Muscle of leg (tissue), 11 donors: ENCODE results near the gene ENDOV. TPM values are rescaled to one million over a fixed set of nuclear protein-coding genes. Genes with fewer than 3 reads are reported as not detected.

ENCODE experiments used
- DNase-seq: peaks from one replicate; pipeline ENCODE4 v3.0.0; 2013
- H3K27ac ChIP-seq: one replicate; pipeline ENCODE4 v1.5.1; 2013; ENCODE audit warnings: mild to moderate bottlenecking, low read length, control low read depth
- H3K27me3 ChIP-seq: one replicate; pipeline ENCODE4 v1.6.1; 2013; ENCODE audit warnings: low read length; ENCODE audit not compliant: control insufficient read depth, insufficient read depth
- H3K36me3 ChIP-seq: one replicate; pipeline ENCODE4 v1.6.1; 2013; ENCODE audit warnings: low read length; ENCODE audit not compliant: control insufficient read depth, insufficient read depth
- H3K4me1 ChIP-seq: one replicate; pipeline ENCODE4 v1.6.1; 2013; ENCODE audit warnings: low read length; ENCODE audit not compliant: control insufficient read depth, insufficient read depth
- H3K4me3 ChIP-seq: one replicate; pipeline ENCODE4 v1.5.1; 2013; ENCODE audit warnings: low read length, control low read depth
- H3K9me3 ChIP-seq: replicated peaks from 2 replicates; pipeline ENCODE4 v1.6.1; 2013; ENCODE audit warnings: low read depth, low read length; ENCODE audit not compliant: control insufficient read depth
- WGBS: methylation state at CpG from one replicate; pipeline ENCODE4 v1.1.5; 2013; ENCODE audit warnings: missing lambda C conversion rate; ENCODE audit not compliant: insufficient coverage; 5-methylcytosine and 5-hydroxymethylcytosine counted together
- polyA plus RNA-seq, 8 donors: library from polyadenylated mRNA; unstranded; fragments of 120-200 nt; gene quantifications; one replicate each; pipeline versions ENCODE4 v1.2.1 to v1.2.3, GENCODE V29; 2013; ENCODE audit warnings: inconsistent platforms in 1 of 8, low replicate concordance in 1 of 8; ENCODE audit not compliant: insufficient read length in 8 of 8, insufficient read depth in 1 of 8
- total RNA-seq: library from RNA; stranded (reverse); fragments of 120-200 nt; gene quantifications from one replicate; pipeline ENCODE4 v1.2.4, GENCODE V29; 2013

The ENDOV gene
- total and polyA plus RNA-seq, 9 donors, result 11.3 to 23.8 (median 19.6) TPM

DNA sequence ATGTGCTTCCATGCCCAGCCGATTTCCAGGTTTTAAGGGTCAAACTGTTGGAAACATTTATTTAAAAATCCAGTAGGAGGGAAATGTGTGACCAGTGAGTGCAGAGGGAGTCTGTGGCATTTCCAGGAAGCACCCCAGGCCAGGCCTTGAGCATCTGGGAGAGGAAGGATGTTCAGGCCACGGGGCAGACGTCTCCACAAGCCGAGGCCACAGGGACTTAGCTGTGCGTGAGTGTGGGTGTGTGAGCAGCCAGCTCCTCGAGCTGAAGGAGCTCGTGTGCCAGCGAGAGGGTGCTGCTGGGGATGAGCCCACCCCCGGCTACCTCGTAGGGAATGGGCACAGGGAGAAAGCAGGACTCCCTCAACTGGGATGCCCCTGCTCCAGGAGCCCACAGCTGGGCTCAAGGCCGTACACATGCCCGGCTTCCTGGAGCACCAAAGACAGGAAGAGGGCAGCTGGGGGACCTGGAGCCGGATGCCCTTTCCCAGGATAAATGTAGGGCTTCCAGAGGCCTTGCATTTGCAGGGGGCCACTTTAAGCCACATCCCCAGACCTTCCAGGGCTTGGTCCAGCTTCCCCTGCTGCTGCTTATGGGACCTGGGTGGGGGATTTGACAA, 48.9 kb downstream of the ENDOV start:
- peaks cover 59% of the 10 kb centered on the region for H3K4me1 ChIP-seq
- no peaks in the 10 kb centered on the region for H3K9me3 ChIP-seq
- no peak overlapping the region for H3K4me3 ChIP-seq
- H3K27me3 ChIP-seq, result peaks cover 29% of the 10 kb centered on the region
- DNase-seq, result no peak
- H3K36me3 ChIP-seq, result no peaks in the 10 kb centered on the region
- WGBS, result 67% methylated on average over 12 of the region's 13 CpGs
- H3K27ac ChIP-seq, result no peak overlapping the region

DNA sequence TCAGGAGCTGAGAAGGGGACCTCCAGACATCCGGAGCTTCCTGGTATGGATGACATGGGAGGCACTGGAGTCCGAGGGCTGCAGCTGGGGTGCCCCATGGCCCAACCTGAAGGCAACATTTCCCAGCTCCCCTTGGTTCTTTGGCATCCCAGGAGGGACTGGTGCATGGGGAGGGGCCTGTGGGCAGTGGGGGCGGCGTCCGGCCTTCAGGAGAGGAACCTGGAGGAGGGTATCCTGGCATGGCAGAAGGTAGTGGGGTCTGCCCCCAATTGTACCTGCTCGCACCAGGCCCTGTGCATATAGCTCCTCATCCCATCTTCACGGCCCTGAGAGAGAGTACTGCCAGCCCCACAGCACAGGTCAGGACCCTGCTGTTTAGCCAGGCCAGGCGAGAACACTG, 49.5 kb downstream of the ENDOV start:
- Histone ChIP-seq H3K36me3 (no peaks in the 10 kb centered on the region), H3K4me3 (no peak overlapping the region), H3K27ac (no peak overlapping the region), H3K27me3 (peaks cover 34% of the 10 kb centered on the region), H3K9me3 (no peaks in the 10 kb centered on the region), H3K4me1 (peaks cover 57% of the 10 kb centered on the region)
- DNase-seq, result no peak
- WGBS, result 81% methylated on average over 7 of the region's 8 CpGs

DNA sequence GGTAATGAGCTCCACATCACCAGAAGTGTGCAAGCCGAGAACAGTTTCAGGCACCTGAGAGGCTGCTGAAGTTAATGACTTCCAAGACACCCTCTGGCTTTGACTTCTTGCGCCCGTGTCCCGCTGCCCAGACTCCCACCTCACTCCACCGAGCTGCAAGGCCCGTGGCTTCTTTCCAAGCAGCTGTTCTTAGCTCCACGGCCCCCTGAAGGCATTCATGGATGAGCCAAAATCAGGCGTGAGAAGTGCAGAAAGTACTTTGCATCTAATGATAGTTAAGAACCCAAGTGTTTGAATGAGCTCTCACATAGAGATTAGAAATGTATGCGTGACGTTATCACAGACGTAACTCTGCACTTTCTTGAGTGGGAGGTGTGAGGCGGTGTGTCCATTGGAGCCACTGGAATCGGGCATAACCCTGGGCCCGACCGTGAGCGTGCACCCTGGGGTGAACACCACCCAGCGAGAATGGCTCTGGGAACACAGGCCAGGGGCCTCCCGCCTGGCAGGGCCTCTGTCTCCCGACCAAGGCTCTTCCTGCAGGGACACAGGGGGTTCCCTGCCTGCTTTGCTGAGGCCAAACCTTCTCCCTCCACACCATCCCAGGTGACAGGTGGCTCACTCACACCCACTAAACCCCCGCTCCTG, 50.5 kb downstream of the ENDOV start:
- Histone ChIP-seq H3K4me3 (no peak overlapping the region), H3K27ac (no peak overlapping the region), H3K27me3 (peaks cover 44% of the 10 kb centered on the region), H3K36me3 (no peaks in the 10 kb centered on the region), H3K4me1 (peaks cover 51% of the 10 kb centered on the region), H3K9me3 (no peaks in the 10 kb centered on the region)
- peak; percentile 78 for DNase-seq
- 49% methylated on average over 17 of the region's 20 CpGs for WGBS

DNA sequence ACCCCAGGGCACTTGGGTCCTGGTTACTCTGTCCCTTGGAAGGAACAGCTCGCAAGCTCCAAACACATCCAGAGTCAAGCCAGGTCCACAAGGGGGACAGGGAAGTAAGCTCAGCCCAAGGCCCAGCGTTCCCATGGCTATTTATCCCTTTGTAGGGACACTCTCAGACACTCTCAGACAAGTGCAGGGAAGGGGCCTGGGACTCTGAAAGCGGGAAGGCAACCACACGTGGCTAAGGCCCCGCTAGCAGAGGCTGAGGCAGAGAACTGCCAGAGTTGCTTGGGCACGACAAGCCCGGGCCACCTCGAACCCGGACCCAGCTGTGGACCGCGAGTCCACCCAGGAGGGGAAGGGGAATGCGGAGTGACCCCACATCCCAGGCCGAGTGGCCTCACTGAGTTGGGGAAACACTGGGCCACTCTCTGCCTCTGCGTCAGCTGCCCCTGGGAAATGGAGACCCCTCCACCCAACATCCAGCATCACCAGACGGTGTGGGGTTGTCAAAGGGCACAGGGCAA, 51.3 kb downstream of the ENDOV start:
- 72% methylated on average over 11 of the region's 15 CpGs for WGBS
- Histone ChIP-seq H3K4me1 (peaks cover 44% of the 10 kb centered on the region), H3K27me3 (peaks cover 51% of the 10 kb centered on the region), H3K36me3 (no peaks in the 10 kb centered on the region), H3K9me3 (no peaks in the 10 kb centered on the region), H3K27ac (no peak overlapping the region), H3K4me3 (no peak overlapping the region)
- DNase-seq, result no peak

DNA sequence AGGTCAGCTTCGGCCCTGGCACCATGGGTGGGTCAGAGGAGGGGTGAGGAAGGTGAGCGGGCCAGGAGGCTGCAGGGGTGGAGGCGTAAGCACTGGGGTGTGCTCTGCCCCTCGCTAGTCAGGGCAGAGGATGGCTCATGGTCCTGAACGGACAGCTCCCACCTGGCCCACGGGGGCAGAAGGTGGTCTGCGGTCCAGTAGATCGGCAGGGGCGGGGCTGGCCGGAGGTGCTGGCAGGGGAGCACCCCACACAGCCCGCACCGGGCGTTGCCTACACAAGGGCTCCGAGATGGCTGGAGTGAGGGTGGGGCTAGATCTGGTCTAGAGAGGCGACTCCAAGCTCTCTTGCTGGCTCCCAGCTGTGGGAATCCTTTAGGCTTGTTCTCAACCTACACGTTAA, 53.3 kb downstream of the ENDOV start:
- no peak for DNase-seq

DNA sequence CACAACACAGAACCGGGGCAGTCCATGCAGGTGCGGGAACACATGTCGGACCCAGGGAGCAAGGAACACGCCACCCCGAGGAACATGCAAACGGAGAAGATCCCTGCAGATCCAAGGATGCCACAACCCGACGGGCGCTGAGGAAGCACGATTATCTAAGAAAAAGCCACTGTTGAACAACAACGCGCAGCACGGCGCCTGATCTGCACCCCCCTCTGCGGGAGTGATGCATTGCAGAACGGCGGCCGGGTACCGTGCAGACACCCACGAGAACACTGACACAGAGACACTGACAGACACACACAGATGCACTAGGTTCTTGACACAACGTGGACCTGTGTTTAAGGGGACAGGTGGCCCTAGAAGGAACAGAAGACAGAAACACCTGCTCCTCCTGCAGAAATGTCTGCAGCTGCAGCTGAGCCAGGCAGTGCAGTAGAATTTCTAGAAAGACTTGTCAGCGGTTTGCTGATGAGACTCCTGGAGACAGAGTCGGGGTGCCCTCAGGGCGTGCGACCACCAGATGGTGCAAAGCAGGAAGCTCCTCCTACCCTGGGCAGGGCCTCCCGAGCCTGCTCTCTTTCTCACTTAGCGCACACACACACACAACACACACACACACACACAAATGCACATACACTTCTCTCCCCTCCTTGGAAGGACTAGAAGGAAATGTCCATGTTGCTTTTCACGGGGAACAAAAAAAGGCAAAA, 54.0 kb downstream of the ENDOV start:
- 69% methylated on average over 26 of the region's 28 CpGs for WGBS
- Histone ChIP-seq H3K4me1 (peaks cover 32% of the 10 kb centered on the region), H3K9me3 (no peaks in the 10 kb centered on the region), H3K36me3 (no peaks in the 10 kb centered on the region), H3K27me3 (peaks cover 73% of the 10 kb centered on the region), H3K4me3 (no peak overlapping the region), H3K27ac (no peak overlapping the region)
- DNase-seq, result no peak

More for the DNA sequence above, 53.3 kb downstream of the ENDOV start:
- H3K9me3 ChIP-seq, result no peaks in the 10 kb centered on the region
- peaks cover 33% of the 10 kb centered on the region for H3K4me1 ChIP-seq
- H3K4me3 ChIP-seq, result no peak overlapping the region
- peaks cover 68% of the 10 kb centered on the region for H3K27me3 ChIP-seq
- WGBS, result 12% methylated on average over 10 of the region's 16 CpGs
- no peaks in the 10 kb centered on the region for H3K36me3 ChIP-seq
- no peak overlapping the region for H3K27ac ChIP-seq

DNA sequence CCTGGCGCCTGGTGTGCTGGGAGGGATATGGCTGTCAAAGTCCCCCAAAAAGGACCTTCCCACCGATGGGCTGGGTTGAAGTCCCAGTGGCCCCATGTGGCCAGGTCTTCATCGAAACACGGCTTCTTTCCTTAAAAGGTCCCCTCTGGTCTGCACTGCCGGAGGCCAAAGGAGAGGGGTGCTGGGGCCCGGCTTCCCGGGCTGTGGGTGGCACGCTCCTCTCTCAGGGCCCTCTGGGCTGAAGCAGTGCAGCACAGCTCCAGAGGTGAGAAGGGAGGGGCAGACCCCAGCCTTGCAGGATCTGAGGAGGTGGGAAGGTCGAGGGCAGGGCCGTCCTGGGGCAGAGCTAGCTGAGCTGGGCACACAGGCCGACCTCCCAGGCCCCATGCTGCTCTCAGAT, 54.7 kb downstream of the ENDOV start:
- DNase-seq, result no peak
- Histone ChIP-seq H3K4me1 (peaks cover 29% of the 10 kb centered on the region), H3K4me3 (no peak overlapping the region), H3K36me3 (no peaks in the 10 kb centered on the region), H3K27me3 (peaks cover 80% of the 10 kb centered on the region), H3K9me3 (no peaks in the 10 kb centered on the region), H3K27ac (no peak overlapping the region)
- WGBS, result 71% methylated on average over 11 of the region's 11 CpGs

DNA sequence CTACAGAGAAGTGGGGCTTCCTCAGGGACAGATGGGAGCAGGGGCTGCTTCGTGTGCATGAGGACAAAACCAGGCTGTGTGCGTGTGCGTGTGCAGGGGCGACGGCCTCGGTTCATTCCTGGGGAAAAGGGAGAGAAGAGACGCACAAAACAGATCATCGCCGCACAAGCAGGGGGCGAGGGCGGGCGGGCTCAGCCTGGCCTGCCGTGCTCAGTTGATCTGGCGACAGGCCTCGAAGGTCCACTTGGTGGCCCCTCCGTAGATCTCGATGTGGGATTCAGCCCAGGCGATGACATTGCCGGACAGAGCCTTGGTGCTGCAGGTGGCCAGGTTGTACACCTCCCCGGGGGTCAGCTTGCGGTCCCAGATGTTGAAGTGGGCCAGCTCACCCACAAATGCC, 55.6 kb downstream of the ENDOV start:
- Histone ChIP-seq H3K27ac (no peak overlapping the region), H3K36me3 (no peaks in the 10 kb centered on the region), H3K9me3 (no peaks in the 10 kb centered on the region), H3K4me1 (peaks cover 29% of the 10 kb centered on the region), H3K27me3 (peaks cover 90% of the 10 kb centered on the region), H3K4me3 (no peak overlapping the region)
- DNase-seq, result no peak
- WGBS, result 66% methylated on average over 17 of the region's 21 CpGs

DNA sequence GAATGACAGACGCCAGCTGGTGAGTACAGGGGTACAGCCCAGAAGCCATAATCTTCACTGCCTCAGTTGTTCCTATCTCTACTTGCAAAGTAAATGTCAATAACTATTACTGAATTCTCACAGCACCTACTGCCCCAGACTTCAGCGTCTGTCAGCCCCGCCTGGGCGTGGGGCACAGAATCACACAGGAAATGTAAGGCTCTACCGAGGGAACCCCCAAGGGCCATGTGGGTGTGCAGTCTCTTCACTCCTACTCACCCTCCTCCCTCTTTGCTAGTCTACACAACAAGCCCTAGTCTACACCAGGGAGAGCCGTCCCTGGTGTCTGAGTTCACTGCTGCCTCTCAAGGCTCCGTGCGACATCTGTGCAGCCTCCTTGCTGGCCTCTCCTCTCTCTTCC, 57.0 kb downstream of the ENDOV start:
- Histone ChIP-seq H3K36me3 (no peaks in the 10 kb centered on the region), H3K27me3 (peaks cover 91% of the 10 kb centered on the region), H3K4me3 (no peak overlapping the region), H3K27ac (no peak overlapping the region), H3K9me3 (no peaks in the 10 kb centered on the region), H3K4me1 (peaks cover 22% of the 10 kb centered on the region)
- WGBS, result 71% methylated on average over 8 of the region's 8 CpGs
- no peak for DNase-seq

DNA sequence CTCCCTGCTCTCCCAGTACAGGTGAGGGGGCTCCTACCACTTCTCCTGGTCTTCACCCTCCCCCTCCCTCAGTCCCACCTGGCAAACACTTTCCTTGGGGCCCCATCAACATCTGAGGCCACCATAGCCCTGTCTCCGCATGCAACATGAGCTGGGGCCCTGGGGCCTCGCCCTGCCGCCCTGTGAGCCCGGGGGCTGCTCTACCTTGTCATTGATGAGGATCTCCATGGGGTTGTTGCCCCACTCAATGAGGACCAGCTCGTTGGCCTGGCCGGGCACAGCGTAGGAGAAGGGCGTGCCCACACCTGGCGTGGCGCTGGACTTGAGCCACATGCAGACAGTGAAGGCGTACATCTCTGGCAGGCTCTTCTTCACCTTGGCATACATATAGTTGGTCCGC, 58.0 kb downstream of the ENDOV start:
- Histone ChIP-seq H3K4me1 (peaks cover 32% of the 10 kb centered on the region), H3K36me3 (no peaks in the 10 kb centered on the region), H3K27me3 (peaks cover 96% of the 10 kb centered on the region), H3K27ac (no peak overlapping the region), H3K9me3 (no peaks in the 10 kb centered on the region), H3K4me3 (no peak overlapping the region)
- no peak for DNase-seq
- WGBS, result 76% methylated on average over 12 of the region's 12 CpGs
